Epidermal melanocyte (primary cell): ENCODE measurements around the gene SMCO3.

Source experiments
- DNase-seq: peaks from one replicate; pipeline ENCODE4 v3.0.0; 2011; ENCODE audit warnings: low spot score; ENCODE audit not compliant: insufficient read length

The SMCO3 gene

GRCh38 chr12:14814014-14814413 is at the start of gene SMCO3:
TSS of gene SMCO3 (minus strand) at chr12:14814182. CDS start at chr12:14806680, 7,502 bp downstream.
- DNase-seq = no peak

- no peak for DNase-seq
These were observed 46.5 kb upstream of the SMCO3 start for GRCh38 chr12:14860490-14860889.

- no peak for DNase-seq
These were observed 44.5 kb upstream of the SMCO3 start for GRCh38 chr12:14858513-14858912.

GRCh38 chr12:14854586-14855183 is 40.7 kb upstream of the SMCO3 start:
- no peak for DNase-seq

- DNase-seq = no peak
These were observed 40.0 kb upstream of the SMCO3 start for GRCh38 chr12:14853961-14854360.

GRCh38 chr12:14852880-14853279 is 38.9 kb upstream of the SMCO3 start:
- DNase-seq = no peak

- DNase-seq = no peak
These were observed 37.1 kb upstream of the SMCO3 start for GRCh38 chr12:14850929-14851663.

- no peak for DNase-seq
These were observed 35.7 kb upstream of the SMCO3 start for GRCh38 chr12:14849661-14850060.

- no peak for DNase-seq
These were observed 33.0 kb upstream of the SMCO3 start for GRCh38 chr12:14846876-14847580.

GRCh38 chr12:14846042-14846587 is 32.1 kb upstream of the SMCO3 start:
- DNase-seq = no peak

- peak; percentile 69 for DNase-seq
These were observed 31.4 kb upstream of the SMCO3 start for GRCh38 chr12:14845350-14845750.

GRCh38 chr12:14844401-14844800 is 30.4 kb upstream of the SMCO3 start:
- DNase-seq = no peak

GRCh38 chr12:14843425-14843887 is 29.5 kb upstream of the SMCO3 start, which contains the start of gene ART4:
TSS of gene ART4 (minus strand) at chr12:14843526. CDS start at chr12:14843113, 413 bp downstream.
- DNase-seq = no peak

- DNase-seq = no peak
These were observed 28.3 kb upstream of the SMCO3 start for GRCh38 chr12:14842315-14842714.

- DNase-seq = no peak
These were observed 27.8 kb upstream of the SMCO3 start for GRCh38 chr12:14841761-14842160.

GRCh38 chr12:14840616-14841015 is 26.6 kb upstream of the SMCO3 start:
- no peak for DNase-seq

- DNase-seq = no peak
These were observed 25.3 kb upstream of the SMCO3 start for GRCh38 chr12:14839262-14839661.

GRCh38 chr12:14836336-14837210 is 22.6 kb upstream of the SMCO3 start:
- DNase-seq = no peak

- DNase-seq = no peak
These were observed 20.5 kb upstream of the SMCO3 start for GRCh38 chr12:14834509-14834908.

GRCh38 chr12:14833952-14834351 is 20.0 kb upstream of the SMCO3 start:
- DNase-seq = no peak

- no peak for DNase-seq
These were observed 19.4 kb upstream of the SMCO3 start for GRCh38 chr12:14833336-14833735.
